Esophagus squamous epithelium (tissue), 4 donors: Measurements from ENCODE around the gene NPHP4.

Experiments
- POLR2A ChIP-seq, 4 donors: fragments of 450-650 bp; IDR thresholded peaks; one replicate each; pipeline ENCODE4 v1.6.1; 2017; ENCODE audit warnings: antibody characterized with exemption in 4 of 4, mild to moderate bottlenecking in 4 of 4, moderate library complexity in 3 of 4
- TF ChIP-seq, protein P1 (sequence below), 6 experiments: fragments of 450-650 bp in 4 of 6; fragments of 200-600 bp in 2 of 6; sonication (generic) in 2 of 6; IDR thresholded peaks; one replicate each; pipeline ENCODE4 v1.5.1; 2016 to 2019; ENCODE audit warnings: antibody characterized with exemption in 6 of 6, mild to moderate bottlenecking in 4 of 6, moderate library complexity in 4 of 6

DNA sequence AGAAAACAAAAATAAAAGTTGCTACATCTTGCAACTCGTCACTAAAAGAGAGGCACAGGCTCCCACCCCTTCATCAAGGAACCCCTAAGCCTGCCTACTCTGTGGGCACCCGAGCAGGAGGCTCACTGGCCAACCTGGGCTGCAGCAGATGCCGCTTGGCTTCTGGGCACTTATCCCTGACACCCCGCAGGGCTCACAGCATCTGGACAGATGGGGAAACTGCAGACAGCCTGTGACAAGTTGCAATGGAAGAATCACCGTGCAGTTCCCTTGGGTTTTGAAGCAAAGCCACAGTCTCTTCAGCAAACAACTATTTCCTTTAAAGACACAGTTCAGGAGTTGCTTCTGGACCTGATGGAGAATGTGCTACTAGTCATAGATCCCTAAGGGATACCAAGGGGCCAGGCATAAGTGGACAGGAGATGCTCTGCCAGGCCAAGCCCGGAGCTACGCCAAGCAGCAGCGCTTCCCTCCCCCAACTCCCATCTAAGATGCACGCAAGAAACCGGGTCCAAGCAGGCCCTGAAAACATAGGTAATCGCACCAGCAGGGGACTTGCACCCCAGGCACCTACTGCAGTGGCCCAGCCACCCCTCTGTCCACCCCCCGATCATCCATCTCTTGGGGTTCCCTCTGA lies 170.6 kb downstream of the NPHP4 start:
- TF ChIP-seq, protein P1, sequence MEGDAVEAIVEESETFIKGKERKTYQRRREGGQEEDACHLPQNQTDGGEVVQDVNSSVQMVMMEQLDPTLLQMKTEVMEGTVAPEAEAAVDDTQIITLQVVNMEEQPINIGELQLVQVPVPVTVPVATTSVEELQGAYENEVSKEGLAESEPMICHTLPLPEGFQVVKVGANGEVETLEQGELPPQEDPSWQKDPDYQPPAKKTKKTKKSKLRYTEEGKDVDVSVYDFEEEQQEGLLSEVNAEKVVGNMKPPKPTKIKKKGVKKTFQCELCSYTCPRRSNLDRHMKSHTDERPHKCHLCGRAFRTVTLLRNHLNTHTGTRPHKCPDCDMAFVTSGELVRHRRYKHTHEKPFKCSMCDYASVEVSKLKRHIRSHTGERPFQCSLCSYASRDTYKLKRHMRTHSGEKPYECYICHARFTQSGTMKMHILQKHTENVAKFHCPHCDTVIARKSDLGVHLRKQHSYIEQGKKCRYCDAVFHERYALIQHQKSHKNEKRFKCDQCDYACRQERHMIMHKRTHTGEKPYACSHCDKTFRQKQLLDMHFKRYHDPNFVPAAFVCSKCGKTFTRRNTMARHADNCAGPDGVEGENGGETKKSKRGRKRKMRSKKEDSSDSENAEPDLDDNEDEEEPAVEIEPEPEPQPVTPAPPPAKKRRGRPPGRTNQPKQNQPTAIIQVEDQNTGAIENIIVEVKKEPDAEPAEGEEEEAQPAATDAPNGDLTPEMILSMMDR (IDR thresholded peaks at IDR 0.05): no peak
- no peak for TF ChIP-seq POLR2A (IDR thresholded peaks at IDR 0.05)
